ENCODE measurements around the gene LGALSL. TPM values are rescaled to one million over a fixed set of nuclear protein-coding genes. Genes with fewer than 3 reads are reported as not detected.

Gene LGALSL
- total and polyA plus RNA-seq, 2 donors: 1.7 to 12.8 TPM

- no peak for DNase-seq (ENCODE audit: low read depth in 6 of 9, low spot score in 9 of 9)
- no peak overlapping the region for H3K4me3 ChIP-seq (ENCODE audit: low read length in 2 of 2)
- H3K9me3 ChIP-seq (ENCODE audit: control insufficient read depth in 2 of 2, insufficient read depth in 1 of 2, low read length in 1 of 2): no peaks in the 10 kb centered on the region
- 94% methylated on average over 3 of the region's 3 CpGs for WGBS
- peaks cover 4 to 31% of the 10 kb centered on the region in 2 donors for H3K27me3 ChIP-seq (ENCODE audit: control insufficient read depth in 2 of 2, insufficient read depth in 1 of 2, low read length in 1 of 2)
- H3K36me3 ChIP-seq (ENCODE audit: control insufficient read depth in 2 of 2, insufficient read depth in 2 of 2, low read length in 1 of 2): no peaks in the 10 kb centered on the region
- H3K27ac ChIP-seq (ENCODE audit: low read depth in 1 of 2, low read length in 1 of 2): no peak overlapping the region
- H3K4me1 ChIP-seq (ENCODE audit: control insufficient read depth in 2 of 2, insufficient read depth in 2 of 2, low read length in 2 of 2): peaks cover 0 to 17% of the 10 kb centered on the region in 2 donors
These were observed 38.9 kb downstream of the LGALSL start for GRCh38 chr2:64492821-64493220.

- H3K27ac ChIP-seq (ENCODE audit: low read depth in 1 of 2, low read length in 1 of 2): no peak overlapping the region
- no peaks in the 10 kb centered on the region for H3K9me3 ChIP-seq (ENCODE audit: control insufficient read depth in 2 of 2, insufficient read depth in 1 of 2, low read length in 1 of 2)
- DNase-seq (ENCODE audit: low read depth in 6 of 9, low spot score in 9 of 9): no peak
- peaks cover 0 to 10% of the 10 kb centered on the region in 2 donors for H3K4me1 ChIP-seq (ENCODE audit: control insufficient read depth in 2 of 2, insufficient read depth in 2 of 2, low read length in 2 of 2)
- WGBS: 97% methylated on average over 4 of the region's 4 CpGs
- H3K36me3 ChIP-seq (ENCODE audit: control insufficient read depth in 2 of 2, insufficient read depth in 2 of 2, low read length in 1 of 2): no peaks in the 10 kb centered on the region
- H3K27me3 ChIP-seq (ENCODE audit: control insufficient read depth in 2 of 2, insufficient read depth in 1 of 2, low read length in 1 of 2): peaks cover 4 to 30% of the 10 kb centered on the region in 2 donors
- no peak overlapping the region for H3K4me3 ChIP-seq (ENCODE audit: low read length in 2 of 2)
These were observed 39.8 kb downstream of the LGALSL start for GRCh38 chr2:64493788-64494187.

GRCh38 chr2:64498438-64498837, 44.5 kb downstream of the LGALSL start:
- Histone ChIP-seq H3K27me3 (ENCODE audit: control insufficient read depth in 2 of 2, insufficient read depth in 1 of 2, low read length in 1 of 2) (peaks cover 2 to 15% of the 10 kb centered on the region in 2 donors), H3K27ac (ENCODE audit: low read depth in 1 of 2, low read length in 1 of 2) (no peak overlapping the region), H3K9me3 (ENCODE audit: control insufficient read depth in 2 of 2, insufficient read depth in 1 of 2, low read length in 1 of 2) (no peaks in the 10 kb centered on the region), H3K4me3 (ENCODE audit: low read length in 2 of 2) (no peak overlapping the region), H3K36me3 (ENCODE audit: control insufficient read depth in 2 of 2, insufficient read depth in 2 of 2, low read length in 1 of 2) (no peaks in the 10 kb centered on the region), H3K4me1 (ENCODE audit: control insufficient read depth in 2 of 2, insufficient read depth in 2 of 2, low read length in 2 of 2) (no peaks in the 10 kb centered on the region)
- WGBS: 96% methylated on average over 1 of the region's 1 CpG
- DNase-seq (ENCODE audit: low read depth in 6 of 9, low spot score in 9 of 9): no peak

DNA sequence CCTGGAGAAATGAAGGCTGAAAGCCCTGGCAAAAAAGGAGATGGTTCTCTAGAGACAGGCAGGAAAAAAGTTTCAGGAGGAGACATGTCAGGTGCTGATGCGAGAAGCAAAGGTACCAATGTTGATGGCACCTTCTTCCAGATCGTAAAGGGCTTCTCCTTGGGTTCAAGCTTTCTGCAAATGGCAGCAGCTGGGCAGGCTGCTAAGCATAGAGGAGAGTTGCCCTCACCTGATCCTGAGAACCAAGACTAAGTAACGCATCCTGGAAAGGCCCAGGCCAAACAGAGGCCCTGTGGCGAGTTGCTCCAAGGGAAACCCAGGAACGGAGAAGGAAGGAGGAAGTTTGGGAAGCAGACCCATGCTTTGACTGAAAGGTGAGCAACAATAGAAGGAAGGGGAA, 46.6 kb downstream of the LGALSL start:
- no peaks in the 10 kb centered on the region for H3K9me3 ChIP-seq (ENCODE audit: control insufficient read depth in 2 of 2, insufficient read depth in 1 of 2, low read length in 1 of 2)
- H3K4me1 ChIP-seq (ENCODE audit: control insufficient read depth in 2 of 2, insufficient read depth in 2 of 2, low read length in 2 of 2): no peaks in the 10 kb centered on the region
- H3K36me3 ChIP-seq (ENCODE audit: control insufficient read depth in 2 of 2, insufficient read depth in 2 of 2, low read length in 1 of 2): no peaks in the 10 kb centered on the region
- WGBS: 93% methylated on average over 5 of the region's 5 CpGs
- peaks cover 0 to 16% of the 10 kb centered on the region in 2 donors for H3K27me3 ChIP-seq (ENCODE audit: control insufficient read depth in 2 of 2, insufficient read depth in 1 of 2, low read length in 1 of 2)
- H3K27ac ChIP-seq (ENCODE audit: low read depth in 1 of 2, low read length in 1 of 2): no peak overlapping the region
- DNase-seq (ENCODE audit: low read depth in 6 of 9, low spot score in 9 of 9): no peak
- H3K4me3 ChIP-seq (ENCODE audit: low read length in 2 of 2): no peak overlapping the region

DNA sequence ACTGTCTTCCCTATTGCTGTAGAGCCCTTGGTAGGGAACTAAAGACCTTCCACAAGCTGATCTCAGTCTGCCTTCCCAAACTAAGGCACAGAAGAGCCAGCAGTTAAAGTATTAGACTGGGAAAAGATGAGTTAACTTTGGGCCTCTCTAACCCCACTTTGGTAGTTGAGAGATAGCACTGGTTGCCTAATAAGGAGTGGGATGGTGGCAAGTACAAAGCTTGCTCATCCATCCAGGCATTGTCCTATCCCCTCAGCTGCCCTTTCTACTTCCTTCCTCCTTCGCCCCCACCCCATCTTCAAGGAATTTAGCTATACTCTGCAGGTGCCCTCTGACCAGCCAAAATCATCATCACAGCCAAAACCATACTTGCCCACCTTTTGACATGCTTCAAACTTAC, 48.0 kb downstream of the LGALSL start:
- Histone ChIP-seq H3K9me3 (ENCODE audit: control insufficient read depth in 2 of 2, insufficient read depth in 1 of 2, low read length in 1 of 2) (no peaks in the 10 kb centered on the region), H3K27me3 (ENCODE audit: control insufficient read depth in 2 of 2, insufficient read depth in 1 of 2, low read length in 1 of 2) (peaks cover 0 to 12% of the 10 kb centered on the region in 2 donors), H3K27ac (ENCODE audit: low read depth in 1 of 2, low read length in 1 of 2) (no peak overlapping the region), H3K36me3 (ENCODE audit: control insufficient read depth in 2 of 2, insufficient read depth in 2 of 2, low read length in 1 of 2) (no peaks in the 10 kb centered on the region), H3K4me1 (ENCODE audit: control insufficient read depth in 2 of 2, insufficient read depth in 2 of 2, low read length in 2 of 2) (no peaks in the 10 kb centered on the region), H3K4me3 (ENCODE audit: low read length in 2 of 2) (no peak overlapping the region)
- WGBS: 95% methylated on average over 1 of the region's 1 CpG
- DNase-seq (ENCODE audit: low read depth in 6 of 9, low spot score in 9 of 9): no peak

DNA sequence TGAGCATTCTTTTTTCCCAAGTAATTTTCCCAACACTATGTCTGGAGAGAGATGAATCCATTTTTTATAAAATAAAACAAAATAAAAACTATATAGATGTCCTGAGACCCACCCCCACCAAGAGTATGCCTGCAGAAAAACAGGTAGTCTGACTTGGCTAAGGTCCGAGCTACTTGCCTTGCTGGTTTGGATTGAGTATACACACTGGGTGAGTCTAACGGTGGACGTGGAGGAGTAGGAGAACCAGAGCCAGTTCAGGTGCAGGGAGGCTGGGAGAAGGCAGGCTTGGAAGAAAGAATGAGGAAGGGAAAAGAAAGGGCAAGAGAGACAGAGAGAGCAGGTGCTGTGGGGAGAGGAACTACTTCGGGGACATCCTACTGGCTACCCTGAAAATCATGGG, 48.9 kb downstream of the LGALSL start:
- WGBS: 96% methylated on average over 4 of the region's 4 CpGs
- Histone ChIP-seq H3K27me3 (ENCODE audit: control insufficient read depth in 2 of 2, insufficient read depth in 1 of 2, low read length in 1 of 2) (peaks cover 0 to 12% of the 10 kb centered on the region in 2 donors), H3K36me3 (ENCODE audit: control insufficient read depth in 2 of 2, insufficient read depth in 2 of 2, low read length in 1 of 2) (no peaks in the 10 kb centered on the region), H3K9me3 (ENCODE audit: control insufficient read depth in 2 of 2, insufficient read depth in 1 of 2, low read length in 1 of 2) (no peaks in the 10 kb centered on the region), H3K4me3 (ENCODE audit: low read length in 2 of 2) (no peak overlapping the region), H3K4me1 (ENCODE audit: control insufficient read depth in 2 of 2, insufficient read depth in 2 of 2, low read length in 2 of 2) (no peaks in the 10 kb centered on the region), H3K27ac (ENCODE audit: low read depth in 1 of 2, low read length in 1 of 2) (no peak overlapping the region)
- DNase-seq (ENCODE audit: low read depth in 6 of 9, low spot score in 9 of 9): no peak

GRCh38 chr2:64504774-64505720, 51.1 kb downstream of the LGALSL start:
- no peak overlapping the region for H3K4me3 ChIP-seq (ENCODE audit: low read length in 2 of 2)
- no peak overlapping the region for H3K27ac ChIP-seq (ENCODE audit: low read depth in 1 of 2, low read length in 1 of 2)
- no peaks in the 10 kb centered on the region for H3K9me3 ChIP-seq (ENCODE audit: control insufficient read depth in 2 of 2, insufficient read depth in 1 of 2, low read length in 1 of 2)
- H3K27me3 ChIP-seq (ENCODE audit: control insufficient read depth in 2 of 2, insufficient read depth in 1 of 2, low read length in 1 of 2): peaks cover 0 to 6% of the 10 kb centered on the region in 2 donors
- WGBS: 91% methylated on average over 16 of the region's 16 CpGs
- DNase-seq (ENCODE audit: low read depth in 6 of 9, low spot score in 9 of 9): no peak
- no peaks in the 10 kb centered on the region for H3K4me1 ChIP-seq (ENCODE audit: control insufficient read depth in 2 of 2, insufficient read depth in 2 of 2, low read length in 2 of 2)
- no peaks in the 10 kb centered on the region for H3K36me3 ChIP-seq (ENCODE audit: control insufficient read depth in 2 of 2, insufficient read depth in 2 of 2, low read length in 1 of 2)

DNA sequence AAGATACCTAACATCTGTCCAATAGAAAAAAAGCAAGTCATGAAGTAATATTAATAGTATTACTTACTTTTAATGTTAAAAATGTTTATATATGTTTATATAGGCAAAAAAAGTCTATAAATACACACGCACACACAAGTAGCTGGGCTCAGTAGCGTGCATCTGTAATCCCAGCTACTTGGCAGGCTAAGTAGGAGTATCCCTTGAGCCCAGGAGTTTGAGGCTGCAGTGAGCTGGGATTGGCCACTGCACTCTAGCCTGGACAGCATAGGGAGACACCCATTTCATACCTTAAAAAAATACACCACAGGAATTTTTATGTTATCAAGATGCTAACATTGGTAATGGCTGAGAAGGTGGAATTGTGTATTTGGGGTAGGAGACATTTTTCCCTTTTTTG, 52.7 kb downstream of the LGALSL start:
- H3K9me3 ChIP-seq (ENCODE audit: control insufficient read depth in 2 of 2, insufficient read depth in 1 of 2, low read length in 1 of 2): no peaks in the 10 kb centered on the region
- peaks cover 0 to 2% of the 10 kb centered on the region in 2 donors for H3K27me3 ChIP-seq (ENCODE audit: control insufficient read depth in 2 of 2, insufficient read depth in 1 of 2, low read length in 1 of 2)
- no peaks in the 10 kb centered on the region for H3K36me3 ChIP-seq (ENCODE audit: control insufficient read depth in 2 of 2, insufficient read depth in 2 of 2, low read length in 1 of 2)
- H3K4me1 ChIP-seq (ENCODE audit: control insufficient read depth in 2 of 2, insufficient read depth in 2 of 2, low read length in 2 of 2): no peaks in the 10 kb centered on the region
- DNase-seq (ENCODE audit: low read depth in 6 of 9, low spot score in 9 of 9): no peak
- WGBS: 96% methylated on average over 2 of the region's 2 CpGs
- H3K4me3 ChIP-seq (ENCODE audit: low read length in 2 of 2): no peak overlapping the region
- H3K27ac ChIP-seq (ENCODE audit: low read depth in 1 of 2, low read length in 1 of 2): no peak overlapping the region

All from thymus (tissue), 11 donors.